ENCODE data around the gene ANTXR2.
"Not testable (repeated sequence)": the region's sequence is repeated elsewhere in the genome, so short reads cannot be mapped to it uniquely, and the experiment has no call there.

ANTXR2 gene

GRCh38 chr4:80024335-80024734 lies 48.7 kb downstream of the ANTXR2 start:
- no peak for DNase-seq (ENCODE audit: low read depth in 2 of 2)

GRCh38 chr4:80022282-80022681 lies 50.7 kb downstream of the ANTXR2 start:
- no peak for DNase-seq (ENCODE audit: low read depth in 2 of 2)

- peak; percentile 72 for DNase-seq (ENCODE audit: low read depth in 2 of 2)
Measured at GRCh38 chr4:80017125-80017854, 55.7 kb downstream of the ANTXR2 start.

- DNase-seq (ENCODE audit: low read depth in 2 of 2), result no peak
Measured at GRCh38 chr4:80016506-80016905, 56.5 kb downstream of the ANTXR2 start.

GRCh38 chr4:80015407-80016189 lies 57.4 kb downstream of the ANTXR2 start:
- DNase-seq (ENCODE audit: low read depth in 2 of 2), result no peak

- DNase-seq (ENCODE audit: low read depth in 2 of 2), result no peak
Measured at GRCh38 chr4:80014531-80014930, 58.5 kb downstream of the ANTXR2 start.

- DNase-seq (ENCODE audit: low read depth in 2 of 2), result no peak
Measured at GRCh38 chr4:80012291-80012690, 60.7 kb downstream of the ANTXR2 start.

- peak; percentile 52 to 58 for DNase-seq (ENCODE audit: low read depth in 2 of 2)
Measured at GRCh38 chr4:80011636-80012236, 61.3 kb downstream of the ANTXR2 start.

- no peak for DNase-seq (ENCODE audit: low read depth in 2 of 2)
Measured at GRCh38 chr4:80010316-80010715, 62.7 kb downstream of the ANTXR2 start.

- no peak for DNase-seq (ENCODE audit: low read depth in 2 of 2)
Measured at GRCh38 chr4:80009806-80010205, 63.2 kb downstream of the ANTXR2 start.

- DNase-seq (ENCODE audit: low read depth in 2 of 2), result no peak
Measured at GRCh38 chr4:80008971-80009370, 64.1 kb downstream of the ANTXR2 start.

- DNase-seq (ENCODE audit: low read depth in 2 of 2), result no peak
Measured at GRCh38 chr4:80008351-80008750, 64.7 kb downstream of the ANTXR2 start.

- no peak for DNase-seq (ENCODE audit: low read depth in 2 of 2)
Measured at GRCh38 chr4:80007745-80008149, 65.3 kb downstream of the ANTXR2 start.

GRCh38 chr4:80006935-80007744 lies 65.9 kb downstream of the ANTXR2 start:
- DNase-seq (ENCODE audit: low read depth in 2 of 2), result no peak

GRCh38 chr4:80005863-80006262 lies 67.2 kb downstream of the ANTXR2 start:
- DNase-seq (ENCODE audit: low read depth in 2 of 2), result no peak

- no peak for DNase-seq (ENCODE audit: low read depth in 2 of 2)
Measured at GRCh38 chr4:80004319-80004718, 68.7 kb downstream of the ANTXR2 start.

GRCh38 chr4:80002559-80002958 lies 70.5 kb downstream of the ANTXR2 start:
- not testable (repeated sequence) for DNase-seq (ENCODE audit: low read depth in 2 of 2)

GRCh38 chr4:79999048-79999447 lies 74.0 kb downstream of the ANTXR2 start:
- not testable (repeated sequence) for DNase-seq (ENCODE audit: low read depth in 2 of 2)

GRCh38 chr4:79998201-79998600 lies 74.8 kb downstream of the ANTXR2 start:
- DNase-seq (ENCODE audit: low read depth in 2 of 2), result no peak

GRCh38 chr4:79996851-79997250 lies 76.2 kb downstream of the ANTXR2 start:
- DNase-seq (ENCODE audit: low read depth in 2 of 2), result no peak

GRCh38 chr4:79993476-79993875 lies 79.6 kb downstream of the ANTXR2 start:
- DNase-seq (ENCODE audit: low read depth in 2 of 2), result no peak

GRCh38 chr4:79991601-79992000 lies 81.4 kb downstream of the ANTXR2 start:
- DNase-seq (ENCODE audit: low read depth in 2 of 2), result no peak

All from fibroblast of skin of left biceps (primary cell).